H9 (cell line): ENCODE data around the gene HECTD2. TPM values are rescaled to one million over a fixed set of nuclear protein-coding genes. Genes with fewer than 3 reads are reported as not detected.

Experiments
- DNase-seq: peaks from one replicate; pipeline ENCODE4 v3.0.0-alpha.2; 2017
- H2AFZ ChIP-seq: one replicate; pipeline ENCODE4 v1.6.1; 2013; ENCODE audit warnings: mild to moderate bottlenecking, low read length, control low read depth, moderate library complexity
- H2AK5ac ChIP-seq: 2 replicates; pipeline ENCODE4 v1.6.1; 2013; ENCODE audit warnings: low read length, control low read depth, mixed read lengths; ENCODE audit not compliant: insufficient read length
- H2BK120ac ChIP-seq: one replicate; pipeline ENCODE4 v1.6.1; 2013; ENCODE audit warnings: low read depth, mild to moderate bottlenecking, low read length, control low read depth, inconsistent platforms; ENCODE audit not compliant: poor library complexity, severe bottlenecking
- H2BK12ac ChIP-seq: 2 replicates; pipeline ENCODE4 v1.6.1; 2013; ENCODE audit warnings: low read length, control low read depth, mixed read lengths, low read depth; ENCODE audit not compliant: insufficient read length
- H2BK15ac ChIP-seq: 2 replicates; pipeline ENCODE4 v1.6.1; 2013; ENCODE audit warnings: low read depth, low read length, control low read depth
- H2BK20ac ChIP-seq: one replicate; pipeline ENCODE4 v1.6.1; 2013; ENCODE audit warnings: low read depth, mild to moderate bottlenecking, low read length, control low read depth, inconsistent platforms; ENCODE audit not compliant: poor library complexity, severe bottlenecking
- H2BK5ac ChIP-seq: 2 replicates; pipeline ENCODE4 v1.6.1; 2013; ENCODE audit warnings: low read length, control low read depth, mixed read lengths; ENCODE audit not compliant: insufficient read length
- H3K14ac ChIP-seq: 2 replicates; pipeline ENCODE4 v1.6.1; 2013; ENCODE audit warnings: low read length, control low read depth; ENCODE audit not compliant: insufficient read depth
- H3K18ac ChIP-seq: 2 replicates; pipeline ENCODE4 v1.6.1; 2013; ENCODE audit warnings: low read depth, mild to moderate bottlenecking, mixed read lengths, low read length, control low read depth; ENCODE audit not compliant: insufficient read length
- H3K23ac ChIP-seq: 2 replicates; pipeline ENCODE4 v1.6.1; 2013; ENCODE audit warnings: low read length, control low read depth, mixed read lengths, low read depth; ENCODE audit not compliant: insufficient read length
- H3K23me2 ChIP-seq: 2 replicates; pipeline ENCODE4 v1.6.1; 2013; ENCODE audit warnings: low read depth, mild to moderate bottlenecking, mixed read lengths, low read length, control low read depth; ENCODE audit not compliant: insufficient read length, poor library complexity, severe bottlenecking
- H3K27ac ChIP-seq: 2 replicates; pipeline ENCODE4 v1.5.1; 2013; ENCODE audit warnings: low read length, control low read depth, mixed read lengths, low read depth; ENCODE audit not compliant: insufficient read length
- H3K27me3 ChIP-seq: 2 replicates; pipeline ENCODE4 v1.6.1; 2013; ENCODE audit warnings: low read length, control low read depth, inconsistent platforms; ENCODE audit not compliant: insufficient read depth
- H3K4ac ChIP-seq: 2 replicates; pipeline ENCODE4 v1.6.1; 2013; ENCODE audit warnings: low read depth, mild to moderate bottlenecking, control low read depth, inconsistent platforms, low read length, moderate library complexity
- H3K4me1 ChIP-seq: 2 replicates; pipeline ENCODE4 v1.6.1; 2013; ENCODE audit warnings: low read length, control low read depth, inconsistent platforms; ENCODE audit not compliant: insufficient read depth
- H3K4me2 ChIP-seq: 2 replicates; pipeline ENCODE4 v1.6.1; 2013; ENCODE audit warnings: low read length, control low read depth, mixed read lengths; ENCODE audit not compliant: insufficient read length, insufficient read depth
- H3K56ac ChIP-seq: 2 replicates; pipeline ENCODE4 v1.6.1; 2013; ENCODE audit warnings: low read depth, mild to moderate bottlenecking, mixed read lengths, low read length, control low read depth; ENCODE audit not compliant: insufficient read length
- H3K79me1 ChIP-seq: 2 replicates; pipeline ENCODE4 v1.6.1; 2013; ENCODE audit warnings: low read depth, mild to moderate bottlenecking, moderate library complexity, low read length, control low read depth, inconsistent platforms; ENCODE audit not compliant: insufficient read depth, poor library complexity, severe bottlenecking
- H3K79me2 ChIP-seq: 2 replicates; pipeline ENCODE4 v1.6.1; 2013; ENCODE audit warnings: low read length, control low read depth, inconsistent platforms; ENCODE audit not compliant: insufficient read depth
- H3K9ac ChIP-seq: 2 replicates; pipeline ENCODE4 v1.6.1; 2013; ENCODE audit warnings: low read length, control low read depth, mixed read lengths; ENCODE audit not compliant: insufficient read length; ENCODE audit errors: extremely low read depth
- H3K9me3 ChIP-seq: one replicate; pipeline ENCODE4 v1.6.1; 2013; ENCODE audit warnings: low read depth, low read length, inconsistent platforms; ENCODE audit not compliant: control insufficient read depth
- H3T11ph ChIP-seq: one replicate; pipeline ENCODE4 v1.6.1; 2013; ENCODE audit warnings: mild to moderate bottlenecking, low read length, control low read depth, inconsistent platforms
- H4K20me1 ChIP-seq: one replicate; pipeline ENCODE4 v1.6.1; 2013; ENCODE audit not compliant: control insufficient read depth, insufficient read length, insufficient read depth
- H4K5ac ChIP-seq: 2 replicates; pipeline ENCODE4 v1.6.1; 2013; ENCODE audit warnings: low read depth, mild to moderate bottlenecking, mixed read lengths, low read length, control low read depth; ENCODE audit not compliant: insufficient read length
- H4K8ac ChIP-seq: replicated peaks from 2 replicates; pipeline ENCODE4 v1.6.1; 2013; ENCODE audit warnings: low read length, control low read depth, mixed read lengths, low read depth; ENCODE audit not compliant: insufficient read length
- H4K91ac ChIP-seq: 2 replicates; pipeline ENCODE4 v1.6.1; 2013; ENCODE audit warnings: low read depth, mild to moderate bottlenecking, moderate library complexity, mixed read lengths, low read length, control low read depth; ENCODE audit not compliant: insufficient read length
- H3K27ac Mint-ChIP-seq, 3 experiments: 2 replicates in 2 of 3; 3 replicates in 1 of 3; pipeline ENCODE4 v1.8.0; 2020 to 2021; ENCODE audit warnings: mixed read lengths in 3 of 3, mild to moderate bottlenecking in 1 of 3, moderate library complexity in 1 of 3
- H3K27me3 Mint-ChIP-seq: 2 replicates; pipeline ENCODE4 v1.8.0; 2021; ENCODE audit warnings: low read depth, mild to moderate bottlenecking, moderate library complexity, mixed read lengths
- H3K36me3 Mint-ChIP-seq, 3 experiments: 2 replicates in 2 of 3; 3 replicates in 1 of 3; pipeline ENCODE4 v1.8.0; 2020 to 2021; ENCODE audit warnings: low read depth in 3 of 3, mixed read lengths in 3 of 3; ENCODE audit not compliant: insufficient read depth in 1 of 3
- H3K4me1 Mint-ChIP-seq, 2 experiments: 2 replicates each; pipeline ENCODE4 v1.8.0; 2020; ENCODE audit warnings: mixed read lengths in 2 of 2
- H3K4me3 Mint-ChIP-seq, 2 experiments: 2 replicates in 1 of 2; 3 replicates in 1 of 2; pipeline ENCODE4 v1.8.0; 2020 to 2021; ENCODE audit warnings: mild to moderate bottlenecking in 2 of 2, mixed read lengths in 2 of 2, moderate library complexity in 1 of 2
- H3K9me3 Mint-ChIP-seq, 2 experiments: 2 replicates in 1 of 2; 3 replicates in 1 of 2; pipeline ENCODE4 v1.8.0; 2020; ENCODE audit warnings: mild to moderate bottlenecking in 2 of 2, mixed read lengths in 2 of 2, moderate library complexity in 1 of 2
- WGBS: extraction: QIAGEN DNeasy Blood & Tissue Kit; methylation state at CpG from one replicate; pipeline ENCODE4 v1.1.7; 2013; ENCODE audit warnings: missing lambda C conversion rate, low lambda C conversion rate, mixed read lengths; ENCODE audit not compliant: insufficient read length; ENCODE audit errors: extremely low coverage; 5-methylcytosine and 5-hydroxymethylcytosine counted together
- total RNA-seq: library from RNA; stranded (reverse); gene quantifications from 2 replicates; pipeline ENCODE4 v1.2.1, GENCODE V29; 2021
- TF ChIP-seq, protein P1 (sequence below): fragments of 200-600 bp; sonication (generic); conservative IDR thresholded peaks from 3 replicates; pipeline ENCODE4 v1.8.0; 2021; ENCODE audit warnings: antibody characterized with exemption, mild to moderate bottlenecking

Gene HECTD2
- total RNA-seq, 1 experiment from 2014 or later = 13.4 TPM

DNA sequence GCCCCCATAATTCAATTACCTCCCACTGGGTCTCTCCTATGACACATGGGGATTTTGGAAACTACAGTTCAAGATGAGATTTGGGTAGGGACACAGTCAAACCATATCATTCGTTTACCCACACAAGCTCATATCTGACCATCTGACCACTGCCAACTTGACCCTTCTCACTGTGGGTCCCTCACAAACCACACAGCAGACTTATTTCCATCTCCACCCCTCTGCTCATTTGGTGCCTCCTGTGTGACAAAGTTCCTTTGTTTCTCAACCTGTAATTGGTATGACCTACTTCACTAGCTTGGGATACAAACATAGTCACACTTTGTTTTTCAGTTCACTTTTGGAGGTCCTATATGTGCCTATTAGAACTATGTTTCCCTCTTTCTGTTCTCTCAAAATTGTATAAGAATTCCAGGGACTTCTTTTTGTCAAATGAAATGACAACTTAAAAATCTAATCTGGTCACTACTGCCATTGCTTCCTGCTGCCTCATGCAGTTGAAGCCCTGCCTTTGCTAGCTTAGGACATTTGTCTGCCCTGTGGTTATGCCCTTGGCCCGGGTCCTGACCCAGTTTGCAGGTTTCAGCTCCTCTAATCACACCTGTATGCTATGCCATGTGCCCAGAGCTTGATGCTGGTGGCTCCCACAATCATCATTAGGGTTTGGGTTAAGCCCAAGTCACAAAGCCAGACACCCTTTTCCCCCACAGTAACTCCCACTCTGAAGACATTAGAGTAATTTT is 152.9 kb downstream of the HECTD2 start:
- no peaks in the 10 kb centered on the region for H3K79me1 ChIP-seq
- no peak overlapping the region for H3K23ac ChIP-seq
- Mint-ChIP-seq H3K9me3 (peaks cover 16 to 19% of the 10 kb centered on the region in 2 experiments), H3K4me1 (peaks cover 5 to 8% of the 10 kb centered on the region in 2 experiments; a peak in 2 of 4 replicates), H3K27ac (no peak overlapping the region; a peak in 2 of 7 replicates), H3K4me3 (no peak overlapping the region), H3K27me3 (peaks cover 5% of the 10 kb centered on the region), H3K36me3 (peaks cover 5 to 18% (median 7%) of the 10 kb centered on the region in 3 experiments)
- H3T11ph ChIP-seq = no peak overlapping the region
- H3K4me2 ChIP-seq = no peak overlapping the region
- H2BK5ac ChIP-seq = no peak overlapping the region
- WGBS = no CpG with 5 or more reads among the region's 2 CpGs
- H3K27ac ChIP-seq = no peak overlapping the region
- DNase-seq = no peak
- no peak overlapping the region for H2AK5ac ChIP-seq
- no peaks in the 10 kb centered on the region for H3K9me3 ChIP-seq
- no peak overlapping the region; the same call in 1 of the 2 replicates for H3K14ac ChIP-seq
- no peak overlapping the region for H4K8ac ChIP-seq
- H4K91ac ChIP-seq = no peak overlapping the region
- H4K20me1 ChIP-seq = no peaks in the 10 kb centered on the region
- no peak overlapping the region for H2BK15ac ChIP-seq
- H3K23me2 ChIP-seq = no peaks in the 10 kb centered on the region
- no peaks in the 10 kb centered on the region for H3K4me1 ChIP-seq
- TF ChIP-seq, protein P1, sequence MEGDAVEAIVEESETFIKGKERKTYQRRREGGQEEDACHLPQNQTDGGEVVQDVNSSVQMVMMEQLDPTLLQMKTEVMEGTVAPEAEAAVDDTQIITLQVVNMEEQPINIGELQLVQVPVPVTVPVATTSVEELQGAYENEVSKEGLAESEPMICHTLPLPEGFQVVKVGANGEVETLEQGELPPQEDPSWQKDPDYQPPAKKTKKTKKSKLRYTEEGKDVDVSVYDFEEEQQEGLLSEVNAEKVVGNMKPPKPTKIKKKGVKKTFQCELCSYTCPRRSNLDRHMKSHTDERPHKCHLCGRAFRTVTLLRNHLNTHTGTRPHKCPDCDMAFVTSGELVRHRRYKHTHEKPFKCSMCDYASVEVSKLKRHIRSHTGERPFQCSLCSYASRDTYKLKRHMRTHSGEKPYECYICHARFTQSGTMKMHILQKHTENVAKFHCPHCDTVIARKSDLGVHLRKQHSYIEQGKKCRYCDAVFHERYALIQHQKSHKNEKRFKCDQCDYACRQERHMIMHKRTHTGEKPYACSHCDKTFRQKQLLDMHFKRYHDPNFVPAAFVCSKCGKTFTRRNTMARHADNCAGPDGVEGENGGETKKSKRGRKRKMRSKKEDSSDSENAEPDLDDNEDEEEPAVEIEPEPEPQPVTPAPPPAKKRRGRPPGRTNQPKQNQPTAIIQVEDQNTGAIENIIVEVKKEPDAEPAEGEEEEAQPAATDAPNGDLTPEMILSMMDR = no peak
- H3K79me2 ChIP-seq = no peaks in the 10 kb centered on the region
- no peak overlapping the region for H3K56ac ChIP-seq
- H3K18ac ChIP-seq = no peak overlapping the region
- no peak overlapping the region for H3K4ac ChIP-seq
- no peak overlapping the region for H2AFZ ChIP-seq
- no peak overlapping the region for H4K5ac ChIP-seq
- no peaks in the 10 kb centered on the region for H3K27me3 ChIP-seq
- no peak overlapping the region for H2BK120ac ChIP-seq
- no peak overlapping the region for H3K9ac ChIP-seq
- no peak overlapping the region for H2BK20ac ChIP-seq
- no peak overlapping the region for H2BK12ac ChIP-seq
